Esophagus (tissue), 2 donors: ENCODE results near the gene ADGRD1. TPM values are rescaled to one million over a fixed set of nuclear protein-coding genes. Genes with fewer than 3 reads are reported as not detected.

Experiments used
- H3K27ac ChIP-seq, 2 donors: one replicate each; pipeline ENCODE4 v1.5.1; 2013; ENCODE audit warnings: low read depth in 2 of 2, mild to moderate bottlenecking in 2 of 2, inconsistent platforms in 1 of 2, low read length in 1 of 2, moderate library complexity in 1 of 2
- H3K27me3 ChIP-seq, 2 donors: one replicate each; pipeline ENCODE4 v1.6.1; 2013; ENCODE audit warnings: low read length in 2 of 2, control low read depth in 1 of 2, mild to moderate bottlenecking in 1 of 2; ENCODE audit not compliant: insufficient read depth in 2 of 2, control insufficient read depth in 1 of 2
- H3K36me3 ChIP-seq, 2 donors: one replicate each; pipeline ENCODE4 v1.6.1; 2013; ENCODE audit warnings: low read length in 1 of 2; ENCODE audit not compliant: control insufficient read depth in 2 of 2, insufficient read depth in 2 of 2
- H3K4me1 ChIP-seq, 2 donors: one replicate each; pipeline ENCODE4 v1.6.1; 2013; ENCODE audit warnings: low read length in 1 of 2; ENCODE audit not compliant: control insufficient read depth in 2 of 2, insufficient read depth in 2 of 2
- H3K4me3 ChIP-seq, 2 donors: one replicate each; pipeline ENCODE4 v1.5.1; 2013; ENCODE audit warnings: low read length in 2 of 2, mild to moderate bottlenecking in 2 of 2, low read depth in 1 of 2, moderate library complexity in 1 of 2
- H3K9me3 ChIP-seq, 2 donors: one replicate each; pipeline ENCODE4 v1.6.1; 2013; ENCODE audit warnings: mild to moderate bottlenecking in 2 of 2, low read depth in 1 of 2, low read length in 1 of 2, moderate library complexity in 1 of 2; ENCODE audit not compliant: control insufficient read depth in 2 of 2, insufficient read depth in 1 of 2
- WGBS, 2 donors: extraction: QIAGEN DNeasy Blood & Tissue Kit; methylation state at CpG; one replicate each; pipeline ENCODE4 v1.1.7; 2013; 5-methylcytosine and 5-hydroxymethylcytosine counted together
- polyA plus RNA-seq, 2 donors: library from polyadenylated mRNA; stranded (reverse); fragments of 200-250 nt; gene quantifications; one replicate each; pipeline ENCODE4 v1.2.3, GENCODE V29; 2013
- donor health status: healthy with polysubstance abuse.
- donor health status: Bipolar disorder and iron deficiency.

The ADGRD1 gene
- polyA plus RNA-seq, 2 donors, result 2.1 to 2.9 TPM

DNA sequence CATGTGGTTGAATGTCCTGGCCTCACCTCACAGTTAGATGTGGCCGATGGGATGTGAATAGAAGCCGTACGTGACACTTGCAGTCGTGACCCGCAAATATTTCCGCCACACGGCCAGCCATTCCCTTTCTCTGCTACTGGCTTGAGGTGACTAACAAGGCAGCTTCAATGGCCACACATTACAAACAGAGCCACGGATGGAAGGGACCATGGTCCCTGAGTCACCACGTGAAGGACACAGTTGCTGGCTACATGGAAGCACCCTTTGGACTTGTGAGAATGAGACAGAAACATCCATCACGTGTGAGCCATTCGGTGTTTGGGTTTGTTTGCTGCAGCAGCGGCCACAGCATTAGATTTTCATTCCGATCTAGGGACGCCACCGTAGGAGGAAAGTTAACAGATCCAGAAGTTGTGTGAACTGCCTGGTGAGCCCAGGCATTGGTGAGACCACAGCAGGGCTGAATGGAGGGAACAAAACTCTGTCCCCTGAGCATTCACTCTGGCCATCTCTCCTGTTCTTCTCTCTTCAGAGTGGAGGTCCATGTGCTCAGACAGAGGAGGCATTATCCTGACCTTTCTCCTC is 33.5 kb upstream of the ADGRD1 start:
- peaks cover 0 to 2% of the 10 kb centered on the region in 2 donors for H3K27me3 ChIP-seq
- H3K36me3 ChIP-seq, result no peaks in the 10 kb centered on the region
- H3K27ac ChIP-seq, result no peak overlapping the region
- H3K4me1 ChIP-seq, result no peaks in the 10 kb centered on the region
- no peaks in the 10 kb centered on the region for H3K9me3 ChIP-seq
- 85 to 87% methylated on average over 15 of the region's 15 CpGs for WGBS, 2 donors
- no peak overlapping the region for H3K4me3 ChIP-seq

DNA sequence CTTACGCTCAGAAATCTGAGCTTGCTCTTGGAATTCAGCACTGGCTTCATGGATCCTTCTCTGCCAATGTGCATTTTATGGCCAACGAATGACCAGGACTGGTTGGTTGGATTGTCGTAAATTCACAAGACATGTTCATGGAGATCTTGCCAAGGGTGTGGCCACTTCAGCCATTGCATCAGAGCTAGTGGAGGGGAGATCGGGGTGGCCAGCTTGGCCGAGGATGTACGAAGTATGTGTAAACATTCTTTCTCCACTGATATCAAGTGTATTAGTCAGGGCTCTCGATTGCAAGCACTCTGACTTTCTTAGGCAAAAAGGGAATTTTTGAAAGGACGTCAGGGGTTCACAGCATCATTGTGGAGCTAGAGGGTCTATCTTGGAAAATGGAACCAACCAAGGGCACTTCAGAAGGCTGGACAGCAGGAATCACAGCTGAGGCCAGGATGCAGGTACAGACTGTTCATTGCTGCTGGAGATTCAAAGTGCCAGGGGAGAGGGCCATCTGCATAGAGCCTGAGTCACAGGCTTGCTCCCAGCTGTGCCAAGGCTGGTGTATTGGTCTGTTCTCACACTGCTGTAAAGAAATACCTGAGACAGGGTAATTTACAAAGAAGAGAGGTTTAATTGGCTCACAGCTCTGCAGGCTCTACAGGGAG is 32.9 kb upstream of the ADGRD1 start:
- no peaks in the 10 kb centered on the region for H3K4me1 ChIP-seq
- H3K27me3 ChIP-seq, result peaks cover 0 to under 1% of the 10 kb centered on the region in 2 donors
- WGBS, 2 donors, result 51 to 52% methylated on average over 8 of the region's 8 CpGs
- H3K36me3 ChIP-seq, result no peaks in the 10 kb centered on the region
- no peaks in the 10 kb centered on the region for H3K9me3 ChIP-seq
- H3K27ac ChIP-seq, result peak overlapping the region in 1 of 2 donors; percentile 61
- H3K4me3 ChIP-seq, result no peak overlapping the region

DNA sequence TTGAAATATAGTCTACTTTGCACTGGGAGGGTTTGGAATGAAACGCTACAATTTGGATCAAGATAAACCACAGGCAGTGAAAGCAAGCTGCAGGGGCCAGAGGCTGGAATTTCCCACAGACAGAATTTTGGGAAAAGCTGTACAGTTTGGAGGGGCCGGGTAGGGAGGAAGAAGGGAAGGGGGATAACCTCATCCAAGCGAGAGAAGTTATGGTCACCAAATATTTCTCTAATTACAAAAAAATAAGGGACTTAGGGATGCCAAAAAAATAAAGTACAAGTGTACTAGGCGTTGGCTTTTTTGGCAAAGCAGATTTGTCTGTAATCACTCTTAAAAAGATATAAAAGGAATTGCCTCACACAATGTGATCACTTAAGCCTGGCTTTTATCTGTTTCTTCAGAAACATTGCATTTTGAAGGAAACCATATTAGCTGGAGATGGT is 31.2 kb upstream of the ADGRD1 start:
- WGBS, 2 donors, result 39 to 48% methylated on average over 4 of the region's 4 CpGs
- peak overlapping the region in 1 of 2 donors; percentile 17 for H3K27ac ChIP-seq

DNA sequence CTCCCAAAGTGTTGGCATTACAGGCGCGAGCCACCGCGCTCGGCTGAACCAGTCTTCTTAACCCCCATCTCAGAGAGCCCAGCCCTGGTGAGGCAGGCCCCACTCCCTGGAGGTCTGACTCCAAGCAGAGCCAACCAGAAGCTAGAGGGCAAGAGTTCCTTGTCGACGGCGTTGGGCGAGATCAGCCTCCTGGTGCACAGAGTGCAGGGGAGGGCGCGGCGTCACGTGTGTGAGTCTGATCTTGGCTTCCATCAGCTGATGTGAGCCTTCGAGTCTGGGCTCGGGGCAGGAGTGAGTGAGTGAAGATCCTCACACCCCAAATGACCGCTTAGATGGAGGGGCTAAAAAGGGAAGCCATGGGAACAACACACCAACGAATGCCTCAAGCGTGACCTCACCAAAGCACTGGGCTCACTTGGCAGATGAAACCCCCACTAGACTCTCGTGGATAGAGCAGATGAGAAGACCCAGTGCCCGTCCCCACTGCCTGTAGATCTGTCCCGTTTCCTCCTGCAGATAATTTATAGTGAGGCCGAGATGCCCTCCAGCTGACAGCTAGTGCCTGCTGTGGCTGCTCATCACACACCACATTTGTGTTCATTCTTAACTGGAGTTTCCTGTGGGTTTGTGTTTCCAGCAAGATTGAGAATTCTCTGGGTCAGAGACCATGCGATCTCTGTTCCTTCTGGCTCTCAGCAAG is 28.6 kb upstream of the ADGRD1 start:
- H3K9me3 ChIP-seq, result no peaks in the 10 kb centered on the region
- H3K27ac ChIP-seq, result peak overlapping the region; percentile 20 to 35
- no peaks in the 10 kb centered on the region for H3K27me3 ChIP-seq
- no peaks in the 10 kb centered on the region for H3K4me1 ChIP-seq
- 79% methylated on average over 23 of the region's 23 CpGs for WGBS, 2 donors
- no peak overlapping the region for H3K4me3 ChIP-seq
- no peaks in the 10 kb centered on the region for H3K36me3 ChIP-seq

More for the DNA sequence above, 31.2 kb upstream of the ADGRD1 start:
- Histone ChIP-seq H3K9me3 (no peaks in the 10 kb centered on the region), H3K36me3 (no peaks in the 10 kb centered on the region), H3K4me1 (no peaks in the 10 kb centered on the region), H3K27me3 (no peaks in the 10 kb centered on the region), H3K4me3 (no peak overlapping the region)

DNA sequence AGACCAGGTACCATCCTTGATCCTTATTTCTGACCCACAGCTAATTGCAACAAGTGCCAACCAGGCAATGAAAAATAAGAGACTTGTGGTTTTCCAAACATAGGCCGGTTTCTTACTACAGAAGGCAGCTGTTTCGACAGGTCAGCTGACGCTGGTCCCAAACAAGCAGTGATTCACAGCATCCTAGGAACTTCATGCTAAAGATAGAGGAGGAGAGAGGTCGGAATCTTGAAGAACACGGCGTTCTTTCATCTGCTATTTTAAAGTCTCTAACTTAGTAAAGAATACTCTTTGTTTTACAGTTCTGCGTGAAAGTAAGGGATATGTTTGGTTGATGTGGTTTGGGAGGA is 28.1 kb upstream of the ADGRD1 start:
- Histone ChIP-seq H3K4me3 (no peak overlapping the region), H3K9me3 (no peaks in the 10 kb centered on the region), H3K27me3 (no peaks in the 10 kb centered on the region), H3K27ac (no peak overlapping the region), H3K4me1 (no peaks in the 10 kb centered on the region), H3K36me3 (no peaks in the 10 kb centered on the region)
- 59% methylated on average over 7 of the region's 7 CpGs for WGBS, 2 donors

DNA sequence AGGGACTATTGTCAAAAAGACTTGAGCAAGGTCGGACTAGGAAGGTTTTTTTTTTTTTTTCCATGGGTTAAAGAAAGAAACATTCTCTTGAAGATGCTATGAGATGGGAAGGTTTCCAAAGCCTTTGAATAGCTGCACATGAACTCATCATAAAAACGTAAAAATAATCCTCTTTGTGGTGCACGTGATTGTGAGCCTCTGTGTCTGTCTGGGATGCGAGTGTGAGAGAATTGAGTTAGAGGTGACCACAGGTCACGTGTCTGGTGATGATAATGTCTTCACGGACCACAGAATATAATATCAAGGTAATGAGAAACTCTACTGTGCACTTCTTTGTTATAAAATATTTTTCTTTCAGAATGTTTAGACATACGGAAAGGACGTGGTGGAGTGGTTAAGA is 24.3 kb upstream of the ADGRD1 start:
- WGBS, 2 donors, result 62 to 70% methylated on average over 8 of the region's 8 CpGs
- H3K27me3 ChIP-seq, result peaks cover 0 to 4% of the 10 kb centered on the region in 2 donors
- no peak overlapping the region for H3K27ac ChIP-seq
- H3K36me3 ChIP-seq, result no peaks in the 10 kb centered on the region
- no peak overlapping the region for H3K4me3 ChIP-seq
- no peaks in the 10 kb centered on the region for H3K4me1 ChIP-seq
- H3K9me3 ChIP-seq, result no peaks in the 10 kb centered on the region

DNA sequence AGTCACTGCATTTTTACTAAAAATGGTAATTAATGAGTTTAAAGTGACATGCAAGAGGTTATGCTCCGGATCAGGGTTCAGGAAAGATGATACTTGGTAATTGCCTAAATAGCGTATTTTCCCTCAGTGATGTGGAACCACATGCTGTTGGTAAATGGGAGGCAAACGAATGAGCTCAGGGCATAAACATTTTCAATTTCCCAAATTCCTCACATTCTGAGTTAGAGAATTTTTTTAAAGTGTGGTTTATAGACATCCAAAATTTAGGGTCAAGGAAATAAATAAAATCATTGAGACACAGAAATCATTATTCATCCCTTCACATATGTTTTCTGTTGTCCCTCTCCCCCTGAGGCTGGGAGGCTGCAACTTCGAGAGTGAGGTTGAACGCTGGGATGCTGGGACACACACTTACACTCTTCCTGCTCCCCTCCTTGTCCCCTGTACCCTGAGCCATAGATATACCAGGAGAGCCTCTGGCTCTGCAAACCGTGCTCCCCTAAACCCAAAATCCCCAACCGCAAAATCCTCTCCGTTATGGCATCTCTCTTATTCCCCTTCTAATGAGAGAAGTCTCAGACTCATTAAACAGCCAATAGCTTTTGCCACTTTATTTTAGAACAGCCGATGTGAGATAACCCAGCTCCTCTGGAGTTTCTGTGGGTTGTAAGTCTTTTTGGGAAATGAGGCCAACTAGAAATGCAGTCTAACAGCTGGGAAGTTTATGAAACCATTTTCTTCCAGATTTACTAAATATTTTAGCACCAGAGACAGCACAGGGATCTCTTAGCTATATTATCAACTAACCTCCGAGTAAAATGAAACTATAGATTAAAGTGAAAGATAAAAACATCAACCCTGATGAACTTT is 21.4 kb upstream of the ADGRD1 start:
- no peak overlapping the region for H3K27ac ChIP-seq
- H3K4me3 ChIP-seq, result no peak overlapping the region
- 62 to 67% methylated on average over 10 of the region's 10 CpGs for WGBS, 2 donors
- H3K4me1 ChIP-seq, result no peaks in the 10 kb centered on the region
- no peaks in the 10 kb centered on the region for H3K9me3 ChIP-seq
- H3K36me3 ChIP-seq, result no peaks in the 10 kb centered on the region
- H3K27me3 ChIP-seq, result peaks cover 0 to 4% of the 10 kb centered on the region in 2 donors

DNA sequence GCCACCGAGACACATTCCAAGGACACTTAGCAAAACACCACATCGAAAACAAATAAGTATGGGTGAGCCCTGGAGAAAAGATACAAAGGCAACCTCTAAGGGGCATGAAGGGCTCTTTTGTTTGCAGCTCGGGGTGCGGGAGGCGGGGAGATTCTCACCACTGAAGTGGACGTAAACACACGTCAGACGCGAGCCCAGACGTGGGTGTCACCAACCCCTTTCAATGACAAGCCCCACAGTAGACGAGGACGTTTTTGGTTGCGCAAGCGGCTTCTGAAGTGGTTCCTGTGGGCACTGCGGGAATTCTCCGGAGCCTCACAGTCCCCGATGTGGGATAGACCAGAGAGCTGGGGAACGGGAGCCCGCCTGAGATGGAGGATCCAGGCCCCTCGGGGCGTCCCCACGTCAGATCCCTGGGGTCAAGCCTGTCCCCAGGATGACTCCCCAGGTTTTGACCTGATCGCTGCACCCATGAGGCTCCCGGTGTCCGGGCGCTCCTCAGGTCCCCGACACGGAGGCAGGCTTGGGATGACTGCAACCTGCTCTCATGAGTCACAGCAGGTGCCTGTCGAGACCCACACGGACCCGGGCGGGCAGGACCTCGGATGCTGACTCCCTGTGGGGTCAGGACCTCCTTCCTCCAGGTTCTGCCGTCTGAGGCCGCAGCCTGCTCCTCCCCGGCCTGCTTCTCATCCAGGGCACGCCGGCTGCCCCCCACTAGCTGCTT is 20.3 kb upstream of the ADGRD1 start:
- no peak overlapping the region for H3K27ac ChIP-seq
- H3K27me3 ChIP-seq, result peaks cover 0 to 4% of the 10 kb centered on the region in 2 donors
- no peak overlapping the region for H3K4me3 ChIP-seq
- H3K4me1 ChIP-seq, result no peaks in the 10 kb centered on the region
- 73 to 75% methylated on average over 36 to 38 of the region's 38 CpGs for WGBS, 2 donors
- H3K36me3 ChIP-seq, result no peaks in the 10 kb centered on the region
- H3K9me3 ChIP-seq, result no peaks in the 10 kb centered on the region

DNA sequence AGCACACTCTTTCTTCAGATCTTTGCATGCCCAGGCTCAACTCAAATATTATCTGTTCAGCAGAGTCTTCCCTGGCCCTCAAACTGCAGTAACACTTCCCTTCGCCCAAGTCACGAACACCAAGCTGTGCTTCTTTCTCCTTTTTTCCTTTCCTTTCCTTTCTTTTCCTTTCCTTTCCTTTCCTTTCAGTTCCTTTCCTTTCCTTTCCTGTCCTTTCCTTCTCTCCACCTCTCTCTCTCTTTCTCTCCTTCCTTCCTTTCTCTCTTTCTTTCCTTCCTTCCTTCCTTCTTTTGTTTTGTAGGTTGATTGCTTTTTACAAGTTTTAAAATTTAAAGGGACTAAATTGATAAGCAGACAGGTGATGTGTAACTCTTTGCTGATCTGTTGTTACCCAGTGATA is 19.0 kb upstream of the ADGRD1 start:
- peaks cover 0 to 4% of the 10 kb centered on the region in 2 donors for H3K27me3 ChIP-seq
- H3K9me3 ChIP-seq, result no peaks in the 10 kb centered on the region
- no peak overlapping the region for H3K4me3 ChIP-seq
- no peak overlapping the region for H3K27ac ChIP-seq
- H3K4me1 ChIP-seq, result no peaks in the 10 kb centered on the region
- WGBS, 2 donors, result 85 to 89% methylated on average over 2 of the region's 2 CpGs
- no peaks in the 10 kb centered on the region for H3K36me3 ChIP-seq
